ENCODE results near the gene TJP2.

GRCh38 chr9:69132361-69132760 is 41.7 kb upstream of the TJP2 start:
- TF ChIP-seq, protein P1, sequence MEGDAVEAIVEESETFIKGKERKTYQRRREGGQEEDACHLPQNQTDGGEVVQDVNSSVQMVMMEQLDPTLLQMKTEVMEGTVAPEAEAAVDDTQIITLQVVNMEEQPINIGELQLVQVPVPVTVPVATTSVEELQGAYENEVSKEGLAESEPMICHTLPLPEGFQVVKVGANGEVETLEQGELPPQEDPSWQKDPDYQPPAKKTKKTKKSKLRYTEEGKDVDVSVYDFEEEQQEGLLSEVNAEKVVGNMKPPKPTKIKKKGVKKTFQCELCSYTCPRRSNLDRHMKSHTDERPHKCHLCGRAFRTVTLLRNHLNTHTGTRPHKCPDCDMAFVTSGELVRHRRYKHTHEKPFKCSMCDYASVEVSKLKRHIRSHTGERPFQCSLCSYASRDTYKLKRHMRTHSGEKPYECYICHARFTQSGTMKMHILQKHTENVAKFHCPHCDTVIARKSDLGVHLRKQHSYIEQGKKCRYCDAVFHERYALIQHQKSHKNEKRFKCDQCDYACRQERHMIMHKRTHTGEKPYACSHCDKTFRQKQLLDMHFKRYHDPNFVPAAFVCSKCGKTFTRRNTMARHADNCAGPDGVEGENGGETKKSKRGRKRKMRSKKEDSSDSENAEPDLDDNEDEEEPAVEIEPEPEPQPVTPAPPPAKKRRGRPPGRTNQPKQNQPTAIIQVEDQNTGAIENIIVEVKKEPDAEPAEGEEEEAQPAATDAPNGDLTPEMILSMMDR (IDR thresholded peaks at IDR 0.05): no peak
- no peak for TF ChIP-seq POLR2A (IDR thresholded peaks at IDR 0.05)
